GM12878 (cell line): ENCODE data around the gene PGLYRP2. TPM values are rescaled to one million over a fixed set of nuclear protein-coding genes. Genes with fewer than 3 reads are reported as not detected.

Experiments used
- ATAC-seq: fragments of 200-7000 bp; cut with Tn5 transposase; 3 replicates; pipeline ENCODE4 v1.9.1; 2020; ENCODE audit warnings: mild to moderate bottlenecking, moderate library complexity
- BruUV-seq: library from RNA; stranded (reverse); fragments of 400-500 nt; replicated peaks from 2 replicates; lab custom pipeline; 2021; lab: Mats Ljungman, UMichigan
- CTCF ChIA-PET: fragments of 300-600 bp; sonication (Branson Sonifier 250); formaldehyde crosslinking; extraction: SDS; loops from one replicate; lab custom pipeline; 2021; ENCODE audit warnings: inconsistent platforms; lab: Yijun Ruan, JAX
- POLR2A ChIA-PET: fragments of 350-600 bp; formaldehyde crosslinking; extraction: SDS; loops from one replicate; lab custom pipeline; 2021; ENCODE audit warnings: inconsistent platforms; lab: Charles Lee
- RAD21 ChIA-PET: fragments of 300-600 bp; sonication (Branson Sonifier 250); formaldehyde crosslinking; loops from one replicate; lab custom pipeline; 2023; ENCODE audit warnings: antibody characterized with exemption; ENCODE audit not compliant: unreplicated experiment; lab: Charles Lee
- SMC1A ChIA-PET: fragments of 300-600 bp; sonication (Branson Sonifier 250); formaldehyde crosslinking; loops from one replicate; lab custom pipeline; 2023; ENCODE audit not compliant: unreplicated experiment, uncharacterized antibody; lab: Charles Lee
- DNase-seq: peaks from one replicate; pipeline ENCODE4 v3.0.0-alpha.2; 2011; ENCODE audit warnings: low read depth, low spot score
- FAIRE-seq: peaks from 3 replicates; lab custom pipeline; 2011; peaks lifted over from hg19 to GRCh38; lab: Jason Lieb, UNC
- H2AFZ ChIP-seq: 2 replicates; pipeline ENCODE4 v1.6.0; 2011; ENCODE audit warnings: low read depth, low read length, control low read depth; ENCODE audit not compliant: control insufficient read depth
- H3K27ac ChIP-seq: 2 replicates; pipeline ENCODE4 v1.5.1; 2011; ENCODE audit warnings: control low read depth; ENCODE audit not compliant: control insufficient read depth, insufficient read depth
- H3K27me3 ChIP-seq, 2 experiments: replicated peaks in 1 of 2; 2 replicates each; pipeline versions ENCODE4 v1.6.0 to v1.6.1; 2011; ENCODE audit warnings: low read length in 1 of 2; ENCODE audit not compliant: control insufficient read depth in 2 of 2, insufficient read depth in 2 of 2
- H3K36me3 ChIP-seq, 2 experiments: 2 replicates each; pipeline ENCODE4 v1.5.1; 2011; ENCODE audit warnings: low read length in 1 of 2; ENCODE audit not compliant: control insufficient read depth in 2 of 2, insufficient read depth in 2 of 2
- H3K4me1 ChIP-seq: 2 replicates; pipeline ENCODE4 v1.6.1; 2011; ENCODE audit warnings: mild to moderate bottlenecking, low read length, moderate library complexity, mixed read lengths; ENCODE audit not compliant: control insufficient read depth, insufficient read depth
- H3K4me2 ChIP-seq: 2 replicates; pipeline ENCODE4 v1.6.0; 2011; ENCODE audit warnings: control low read depth; ENCODE audit not compliant: control insufficient read depth, insufficient read depth
- H3K4me3 ChIP-seq: fragments of 200-600 bp; sonication (generic); 2 replicates; pipeline ENCODE4 v1.5.1; 2016
- H3K79me2 ChIP-seq: 2 replicates; pipeline ENCODE4 v1.6.0; 2011; ENCODE audit warnings: low read length; ENCODE audit not compliant: control insufficient read depth, insufficient read depth
- H3K9ac ChIP-seq: 2 replicates; pipeline ENCODE4 v1.8.0; 2011; ENCODE audit warnings: low read length, control low read depth, mixed read lengths; ENCODE audit not compliant: control insufficient read depth, insufficient read depth
- H3K9me3 ChIP-seq: replicated peaks from 3 replicates; pipeline ENCODE4 v1.5.1; 2011; ENCODE audit warnings: mild to moderate bottlenecking, low read length; ENCODE audit not compliant: control insufficient read depth, insufficient read depth
- H4K20me1 ChIP-seq: 2 replicates; pipeline ENCODE4 v1.6.0; 2011; ENCODE audit not compliant: control insufficient read depth, insufficient read depth
- BACH1 ChIP-seq: fragments of 450-650 bp; IDR thresholded peaks from 2 replicates; pipeline ENCODE4 v1.6.1; 2017; ENCODE audit warnings: mild to moderate bottlenecking, borderline replicate concordance
- BCL11A ChIP-seq: IDR thresholded peaks from 2 replicates; pipeline ENCODE4 v1.6.1; 2011; ENCODE audit warnings: low read depth, low read length
- CREB1 ChIP-seq: IDR thresholded peaks from 2 replicates; pipeline ENCODE4 v1.6.1; 2012; ENCODE audit warnings: low read depth, mild to moderate bottlenecking, inconsistent platforms
- E4F1 ChIP-seq: fragments of 450-650 bp; IDR thresholded peaks from 2 replicates; pipeline ENCODE4 v1.6.1; 2018; ENCODE audit warnings: borderline replicate concordance, mild to moderate bottlenecking; ENCODE audit not compliant: partially characterized antibody
- EED ChIP-seq: sonication (generic); IDR thresholded peaks from 2 replicates; pipeline ENCODE4 v1.6.1; 2016; ENCODE audit warnings: antibody characterized with exemption, low read depth
- EGR1 ChIP-seq, 2 experiments: IDR thresholded peaks; 1 replicate in 1 of 2; 2 replicates in 1 of 2; pipeline ENCODE4 v1.6.1; 2011 to 2012; ENCODE audit warnings: low read depth in 2 of 2, low read length in 2 of 2, borderline replicate concordance in 1 of 2, mild to moderate bottlenecking in 1 of 2, moderate library complexity in 1 of 2
- ELK1 ChIP-seq: IDR thresholded peaks from 2 replicates; pipeline ENCODE4 v1.6.1; 2012; ENCODE audit warnings: low read depth, low read length, improper control_type of control experiment
- NBN ChIP-seq: fragments of 450-650 bp; IDR thresholded peaks from 2 replicates; pipeline ENCODE4 v1.6.1; 2016
- NKRF ChIP-seq: fragments of 450-650 bp; conservative IDR thresholded peaks from 2 replicates; pipeline ENCODE4 v1.6.1; 2017; ENCODE audit warnings: mild to moderate bottlenecking, moderate library complexity
- NR2F1 ChIP-seq: fragments of 450-650 bp; conservative IDR thresholded peaks from 2 replicates; pipeline ENCODE4 v1.6.1; 2017; ENCODE audit warnings: mild to moderate bottlenecking
- SIN3A ChIP-seq: IDR thresholded peaks from 2 replicates; pipeline ENCODE4 v1.6.1; 2012; ENCODE audit warnings: low read depth, low read length, improper control_type of control experiment
- SREBF1 ChIP-seq: IDR thresholded peaks from 2 replicates; pipeline ENCODE4 v1.6.1; 2012; ENCODE audit warnings: mild to moderate bottlenecking, low read length
- SRF ChIP-seq, 2 experiments: IDR thresholded peaks; 2 replicates each; pipeline ENCODE4 v1.6.1; 2011; ENCODE audit warnings: low read depth in 2 of 2, low read length in 2 of 2, mild to moderate bottlenecking in 1 of 2, moderate library complexity in 1 of 2
- USF1 ChIP-seq: IDR thresholded peaks from 2 replicates; pipeline ENCODE4 v1.6.1; 2011; ENCODE audit warnings: borderline replicate concordance, low read depth, mild to moderate bottlenecking, moderate library complexity, mixed read lengths, low read length; ENCODE audit not compliant: insufficient read depth; ENCODE audit errors: extremely low read length
- WGBS: methylation state at CpG from one replicate; pipeline ENCODE4 v1.1.6; 2016; ENCODE audit warnings: low lambda C conversion rate; ENCODE audit not compliant: insufficient replicate concordance, insufficient coverage; ENCODE audit errors: missing lambda C conversion rate; 5-methylcytosine and 5-hydroxymethylcytosine counted together
- in situ Hi-C: fragments of 300-500 bp; cut with MboI; formaldehyde crosslinking; loops from 9 replicates; pipeline ENCODE4 v1.14.3; 2018; ENCODE audit warnings: mixed read lengths
- intact Hi-C: fragments of 100-400 bp; cut with micrococcal nuclease; formaldehyde crosslinking; loops from one replicate; pipeline ENCODE4 v1.14.2; 2022; ENCODE audit not compliant: unreplicated experiment
- polyA plus RNA-seq, 11 experiments: library from polyadenylated mRNA; depleted of rRNA in 4 of 11; unstranded in 6 of 11; stranded (reverse) in 5 of 11; fragments of >200 nt; fragmentation: Nextera tagmentation in 4 of 11; fragmentation: Illumina TruSeq in 1 of 11; extraction: Ambion mirVana in 4 of 11; extraction: Trizol in 1 of 11; gene quantifications; 1 replicate in 1 of 11; 2 replicates in 10 of 11; pipeline versions ENCODE4 v1.2.1 to v1.2.3, GENCODE V29; 2011 to 2016; ENCODE audit warnings: inconsistent platforms in 2 of 11, missing spikeins in 2 of 11, low read depth in 1 of 11
- total RNA-seq, 4 experiments: library from RNA; depleted of rRNA in 3 of 4; stranded (reverse); fragments of >200 nt in 3 of 4; fragmentation: Illumina TruSeq in 1 of 4; extraction: Trizol in 1 of 4; gene quantifications; 2 replicates each; pipeline versions ENCODE4 v1.2.1 to v1.2.3, GENCODE V29; 2013 to 2021
- TF ChIP-seq, protein P1 (sequence below): IDR thresholded peaks from 2 replicates; pipeline ENCODE4 v1.6.1; 2011; ENCODE audit warnings: borderline replicate concordance, low read depth, mild to moderate bottlenecking, moderate library complexity, low read length; ENCODE audit not compliant: insufficient read depth, poor library complexity, severe bottlenecking
- TF ChIP-seq, protein P2 (sequence below): IDR thresholded peaks from 2 replicates; pipeline ENCODE4 v1.6.1; 2012; ENCODE audit warnings: low read depth, low read length, improper control_type of control experiment

Gene PGLYRP2
- total and polyA plus RNA-seq, 10 of the 15 experiments (the other 5 are each of a cell fraction or from before 2014, with no cell fraction given), result 0.15 to 0.48 (median 0.26) TPM; not detected in 5

DNA sequence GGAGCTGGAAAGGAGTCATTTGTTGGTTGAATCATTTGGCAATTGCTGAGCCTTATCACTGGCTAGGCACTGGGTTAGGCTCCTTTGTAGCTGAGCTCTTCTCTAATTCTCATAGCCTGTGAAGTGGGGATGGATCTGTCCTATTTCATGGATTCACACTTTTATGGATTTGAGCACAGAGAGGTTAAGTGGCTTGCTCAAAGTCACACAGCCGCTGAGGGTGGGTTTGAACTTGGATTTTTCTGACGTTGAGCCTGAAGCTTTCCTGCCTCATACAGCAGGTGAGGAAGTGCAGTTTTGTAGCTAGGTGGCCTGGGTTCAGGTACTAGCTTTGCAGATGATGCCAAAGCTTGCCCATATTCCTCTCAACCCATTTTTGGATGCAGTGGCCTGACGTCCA lies 48.4 kb upstream of the PGLYRP2 start:
- in situ Hi-C loops, result no loop called here
- no TSS peak for BruUV-seq
- intact Hi-C loops, result no loop called here
- H3K4me2 ChIP-seq, result no peak overlapping the region
- CTCF ChIA-PET, result no interaction called here
- WGBS, result 44% methylated on average over 3 of the region's 3 CpGs
- no peaks in the 10 kb centered on the region; the same call in 2 of the 3 replicates for H3K9me3 ChIP-seq
- no peaks in the 10 kb centered on the region for H3K36me3 ChIP-seq
- H4K20me1 ChIP-seq, result no peaks in the 10 kb centered on the region
- no peaks in the 10 kb centered on the region for H3K27me3 ChIP-seq
- no peak overlapping the region for H3K9ac ChIP-seq
- DNase-seq (no peak), FAIRE-seq (no peak), ATAC-seq (no peak)
- no peak overlapping the region for H2AFZ ChIP-seq
- no peak overlapping the region for H3K27ac ChIP-seq
- RAD21 ChIA-PET, result no interaction called here
- SMC1A ChIA-PET, result no interaction called here
- no peaks in the 10 kb centered on the region for H3K4me1 ChIP-seq
- H3K79me2 ChIP-seq, result no peaks in the 10 kb centered on the region
- H3K4me3 ChIP-seq, result no peak overlapping the region
- POLR2A ChIA-PET, result no interaction called here
- TF ChIP-seq CREB1 (no peak), NBN (no peak), EED (no peak), BACH1 (no peak), SREBF1 (no peak), EGR1 (IDR thresholded peaks at IDR 0.05; ENCODE audit: borderline replicate concordance in 1 of 2, low read depth in 2 of 2, low read length in 2 of 2) (no peak), NR2F1 (no peak), BCL11A (no peak), NKRF (no peak), USF1 (no peak), ELK1 (no peak), SRF (IDR thresholded peaks at IDR 0.05; ENCODE audit: low read depth in 2 of 2, low read length in 2 of 2) (no peak), E4F1 (no peak), SIN3A (no peak)
- TF ChIP-seq, protein P1, sequence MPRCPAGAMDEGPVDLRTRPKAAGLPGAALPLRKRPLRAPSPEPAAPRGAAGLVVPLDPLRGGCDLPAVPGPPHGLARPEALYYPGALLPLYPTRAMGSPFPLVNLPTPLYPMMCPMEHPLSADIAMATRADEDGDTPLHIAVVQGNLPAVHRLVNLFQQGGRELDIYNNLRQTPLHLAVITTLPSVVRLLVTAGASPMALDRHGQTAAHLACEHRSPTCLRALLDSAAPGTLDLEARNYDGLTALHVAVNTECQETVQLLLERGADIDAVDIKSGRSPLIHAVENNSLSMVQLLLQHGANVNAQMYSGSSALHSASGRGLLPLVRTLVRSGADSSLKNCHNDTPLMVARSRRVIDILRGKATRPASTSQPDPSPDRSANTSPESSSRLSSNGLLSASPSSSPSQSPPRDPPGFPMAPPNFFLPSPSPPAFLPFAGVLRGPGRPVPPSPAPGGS, result no peak
- TF ChIP-seq, protein P2, sequence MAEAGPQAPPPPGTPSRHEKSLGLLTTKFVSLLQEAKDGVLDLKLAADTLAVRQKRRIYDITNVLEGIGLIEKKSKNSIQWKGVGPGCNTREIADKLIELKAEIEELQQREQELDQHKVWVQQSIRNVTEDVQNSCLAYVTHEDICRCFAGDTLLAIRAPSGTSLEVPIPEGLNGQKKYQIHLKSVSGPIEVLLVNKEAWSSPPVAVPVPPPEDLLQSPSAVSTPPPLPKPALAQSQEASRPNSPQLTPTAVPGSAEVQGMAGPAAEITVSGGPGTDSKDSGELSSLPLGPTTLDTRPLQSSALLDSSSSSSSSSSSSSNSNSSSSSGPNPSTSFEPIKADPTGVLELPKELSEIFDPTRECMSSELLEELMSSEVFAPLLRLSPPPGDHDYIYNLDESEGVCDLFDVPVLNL, result no peak
